GM10266 (cell line): ENCODE results near the gene FAU.

Experiments
- DNase-seq: peaks from one replicate; pipeline ENCODE4 v3.0.0; 2012; ENCODE audit errors: extremely low spot score
- TF ChIP-seq, protein P1 (sequence below): IDR thresholded peaks from 2 replicates; pipeline ENCODE4 v1.5.1; 2012; ENCODE audit warnings: mild to moderate bottlenecking, low read depth; ENCODE audit not compliant: control insufficient read depth, insufficient read depth; ENCODE audit errors: missing control alignments

Gene FAU

DNA sequence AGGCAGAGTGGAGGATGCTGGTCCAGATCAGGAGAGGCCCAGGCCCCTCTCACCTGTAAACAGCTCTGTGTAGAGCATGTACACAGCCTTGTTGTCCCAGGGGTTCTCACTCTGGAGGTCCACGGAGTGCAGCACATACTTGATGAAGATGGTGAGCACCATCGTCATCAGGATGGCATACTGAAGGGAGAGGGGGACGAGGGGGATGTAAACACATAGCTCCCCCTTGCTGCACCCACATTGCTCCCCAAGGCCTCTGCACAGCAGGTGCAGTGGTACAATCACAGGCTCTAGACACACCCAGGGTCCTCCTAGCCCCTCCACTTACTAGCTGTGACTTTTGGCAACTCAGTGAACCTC lies 9.5 kb upstream of the FAU start:
- TF ChIP-seq, protein P1, sequence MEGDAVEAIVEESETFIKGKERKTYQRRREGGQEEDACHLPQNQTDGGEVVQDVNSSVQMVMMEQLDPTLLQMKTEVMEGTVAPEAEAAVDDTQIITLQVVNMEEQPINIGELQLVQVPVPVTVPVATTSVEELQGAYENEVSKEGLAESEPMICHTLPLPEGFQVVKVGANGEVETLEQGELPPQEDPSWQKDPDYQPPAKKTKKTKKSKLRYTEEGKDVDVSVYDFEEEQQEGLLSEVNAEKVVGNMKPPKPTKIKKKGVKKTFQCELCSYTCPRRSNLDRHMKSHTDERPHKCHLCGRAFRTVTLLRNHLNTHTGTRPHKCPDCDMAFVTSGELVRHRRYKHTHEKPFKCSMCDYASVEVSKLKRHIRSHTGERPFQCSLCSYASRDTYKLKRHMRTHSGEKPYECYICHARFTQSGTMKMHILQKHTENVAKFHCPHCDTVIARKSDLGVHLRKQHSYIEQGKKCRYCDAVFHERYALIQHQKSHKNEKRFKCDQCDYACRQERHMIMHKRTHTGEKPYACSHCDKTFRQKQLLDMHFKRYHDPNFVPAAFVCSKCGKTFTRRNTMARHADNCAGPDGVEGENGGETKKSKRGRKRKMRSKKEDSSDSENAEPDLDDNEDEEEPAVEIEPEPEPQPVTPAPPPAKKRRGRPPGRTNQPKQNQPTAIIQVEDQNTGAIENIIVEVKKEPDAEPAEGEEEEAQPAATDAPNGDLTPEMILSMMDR: no peak
- DNase-seq: no peak

DNA sequence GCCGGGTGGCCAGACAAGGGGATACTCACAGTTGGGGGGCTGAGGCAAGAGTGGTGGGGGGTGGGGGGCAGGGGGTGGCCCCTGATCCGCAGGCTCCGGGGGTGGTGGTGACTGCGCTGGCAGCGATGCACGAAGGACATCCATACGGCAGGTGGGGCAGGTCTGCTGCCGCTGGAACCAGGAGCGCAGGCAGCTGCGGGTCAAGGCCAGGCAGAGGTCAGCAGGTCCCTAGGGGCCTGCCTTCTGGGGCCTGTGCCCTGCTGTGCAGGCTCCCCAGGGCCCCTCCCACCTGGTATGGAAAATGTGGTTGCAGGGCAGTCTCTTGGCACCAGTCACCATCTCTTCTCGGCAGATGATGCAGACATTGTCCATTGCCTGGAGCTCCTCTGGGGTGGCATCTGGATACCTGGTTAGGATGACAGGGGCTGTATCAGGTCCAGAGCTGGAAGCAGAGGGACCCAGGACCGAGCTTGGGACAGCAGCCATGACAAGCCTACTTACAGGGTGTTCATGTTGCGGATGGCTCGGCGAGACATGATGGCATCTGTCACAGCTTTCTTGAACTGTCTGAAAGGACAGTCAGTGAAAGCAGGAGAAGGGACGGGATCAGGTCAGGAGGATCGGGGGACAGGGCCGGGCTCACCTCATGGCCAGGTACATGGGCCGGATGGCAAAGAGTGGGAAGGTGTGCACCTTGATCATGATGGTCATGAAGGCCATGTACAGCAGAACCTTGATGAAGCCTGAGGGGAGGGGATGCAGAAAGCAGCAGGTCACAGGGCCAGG lies 8.9 kb upstream of the FAU start:
- DNase-seq: no peak
- TF ChIP-seq, protein P1: no peak

DNA sequence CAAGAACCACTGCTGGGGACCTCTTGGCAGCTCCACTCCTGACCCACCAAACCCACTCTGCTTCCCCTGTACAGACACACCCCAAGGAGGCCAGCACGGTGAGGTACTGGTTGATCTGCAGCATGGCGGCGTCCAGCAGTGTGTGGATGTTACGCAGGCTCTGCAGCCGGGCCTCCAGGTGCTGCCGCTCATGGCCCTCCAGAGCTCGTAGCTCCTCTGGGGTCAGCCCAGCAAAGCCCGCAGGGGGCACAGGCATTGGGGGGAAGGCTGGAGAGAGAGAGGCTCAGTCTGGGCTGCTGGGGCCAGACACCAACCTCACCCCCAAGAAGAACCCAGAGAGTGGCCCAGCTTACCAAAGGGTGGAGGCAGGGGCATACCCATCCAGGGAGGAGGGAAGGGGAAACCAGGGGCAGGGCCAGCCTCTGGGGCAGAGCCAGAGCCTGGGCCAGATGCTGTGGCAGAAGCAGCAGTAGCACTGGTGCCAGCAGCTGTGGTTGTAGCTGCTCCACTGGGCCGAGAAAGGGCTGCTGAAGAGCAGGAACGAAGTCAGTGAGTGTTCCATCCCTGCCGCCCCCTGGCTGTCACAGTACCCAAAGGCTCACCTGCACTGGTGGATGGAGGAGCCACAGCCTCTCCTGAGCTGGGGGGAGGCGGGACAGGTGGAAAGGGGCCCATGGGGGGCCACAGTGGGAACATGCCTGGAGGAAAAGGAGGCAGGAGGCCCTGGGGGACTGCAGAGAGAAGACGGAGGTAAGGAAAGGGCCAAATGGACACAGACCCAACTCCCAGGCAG lies 7.9 kb upstream of the FAU start:
- TF ChIP-seq, protein P1: no peak
- DNase-seq: no peak

DNA sequence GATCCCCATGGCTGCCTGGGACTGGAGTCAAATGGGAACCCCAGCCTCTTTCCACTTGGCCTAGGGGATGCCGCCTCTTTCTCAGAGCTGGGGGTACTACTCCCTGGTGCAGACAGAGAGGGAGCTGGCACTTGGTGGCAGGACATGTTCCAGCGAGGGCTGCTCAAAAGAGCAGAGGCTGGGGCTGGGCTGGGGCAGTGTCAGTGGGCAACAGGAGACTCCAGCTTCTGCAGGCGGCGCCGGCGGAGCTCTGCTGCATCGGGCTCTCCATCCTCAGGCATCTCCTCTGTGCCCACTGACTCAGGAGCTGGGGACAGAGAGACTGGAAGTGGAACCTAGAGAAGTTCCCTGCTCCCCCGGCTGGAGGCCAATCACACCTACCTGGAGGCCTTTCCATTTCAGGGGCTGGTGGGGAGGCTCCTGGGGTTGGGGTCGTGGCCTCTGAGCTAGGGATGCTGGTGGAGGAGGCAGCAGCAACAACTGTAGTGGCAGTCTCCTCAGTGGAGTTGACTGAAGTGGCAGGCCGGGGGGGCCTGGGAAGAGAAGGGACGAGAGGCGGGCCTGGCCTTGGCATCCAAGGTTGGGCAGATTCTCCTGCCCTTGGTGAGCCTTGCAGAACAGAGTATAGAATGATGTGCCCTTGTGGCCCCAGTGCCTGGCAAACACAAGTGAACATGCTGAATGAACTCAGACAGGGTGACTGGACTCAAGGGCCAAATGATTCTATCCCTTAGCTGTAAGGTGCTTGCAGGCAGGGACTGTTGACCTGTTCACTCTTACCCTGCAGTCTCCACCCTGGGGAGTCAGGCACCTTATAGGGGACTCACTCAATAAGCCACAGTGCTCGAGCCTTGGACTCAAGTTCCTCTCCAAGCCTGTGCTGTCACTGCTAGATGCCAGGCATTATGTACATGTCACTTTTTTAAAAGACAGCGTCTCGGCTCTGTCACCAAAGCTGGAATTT lies 6.5 kb upstream of the FAU start:
- no peak for DNase-seq
- TF ChIP-seq, protein P1: no peak

DNA sequence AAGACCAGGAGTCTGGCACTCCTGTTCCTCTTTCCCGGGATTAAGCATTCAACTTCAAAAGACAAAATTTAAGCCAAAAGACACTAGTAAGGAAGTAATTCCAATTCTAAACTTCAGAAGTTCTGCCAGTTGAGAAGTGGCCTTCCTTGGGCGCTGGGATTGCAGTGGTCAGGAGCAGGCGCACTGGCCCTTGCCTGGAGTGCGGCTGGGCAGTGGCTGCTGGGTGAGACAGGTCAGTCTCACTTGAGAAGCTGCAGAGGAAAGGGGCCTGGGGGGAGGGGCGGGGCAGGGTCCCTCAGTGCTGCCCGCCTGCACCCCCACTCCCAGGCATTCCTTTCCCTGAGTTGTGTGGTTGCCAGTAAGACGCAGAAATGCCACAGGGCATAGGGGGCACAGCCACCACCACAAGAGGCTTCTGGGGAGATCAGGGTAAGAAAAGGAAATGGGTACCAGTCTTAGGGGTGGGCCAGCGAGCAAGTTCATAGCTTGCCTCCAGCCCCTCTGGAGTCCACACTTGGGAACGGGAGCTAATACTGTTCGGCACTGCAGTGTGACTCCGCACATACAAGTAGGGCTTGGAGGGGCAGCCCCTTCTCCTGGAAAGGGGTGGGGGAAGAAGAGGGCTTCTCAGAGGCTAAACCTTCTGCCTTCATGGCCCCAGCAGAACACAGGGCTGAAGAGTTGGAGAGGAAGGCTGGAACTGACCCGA lies 5.7 kb upstream of the FAU start:
- no peak for DNase-seq

DNA sequence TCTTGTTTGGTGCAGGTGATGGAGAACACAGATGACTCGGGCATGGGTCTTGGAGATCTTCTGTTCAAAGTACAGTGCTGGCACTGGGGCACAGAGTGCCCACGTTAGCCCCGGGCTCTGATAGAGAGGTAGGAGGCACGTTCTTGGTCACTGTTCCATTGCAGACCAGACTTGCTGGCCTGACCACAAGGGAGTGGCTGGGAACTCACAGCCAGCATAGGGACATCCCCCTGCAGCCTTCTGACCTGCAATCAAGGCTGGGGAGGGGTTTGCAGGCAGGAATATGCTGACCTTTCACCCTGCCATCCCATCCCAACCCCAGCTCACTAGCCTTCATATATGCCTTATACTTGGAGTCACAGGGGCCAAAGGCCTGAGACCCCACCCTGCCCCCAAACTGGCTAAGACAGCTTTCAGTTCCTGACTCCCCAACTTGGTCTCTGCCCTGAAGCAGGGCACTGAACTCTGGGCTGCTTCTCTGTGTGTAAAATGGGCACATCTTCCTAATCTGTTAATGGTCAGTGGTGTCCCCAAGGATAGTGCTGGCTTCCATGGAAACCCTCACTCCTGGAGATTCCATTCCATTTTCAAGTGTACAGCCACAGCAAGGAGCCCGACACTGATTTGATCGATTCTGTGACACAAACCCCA lies 4.8 kb upstream of the FAU start:
- TF ChIP-seq, protein P1: no peak

More for the DNA sequence above, 5.7 kb upstream of the FAU start:
- TF ChIP-seq, protein P1: no peak

More for the DNA sequence above, 4.8 kb upstream of the FAU start:
- DNase-seq: no peak
